Camera-type eye (tissue), 1 donor: Measurements from ENCODE around the gene KNG1. TPM values are rescaled to one million over a fixed set of nuclear protein-coding genes. Genes with fewer than 3 reads are reported as not detected.

Experiments used
- total RNA-seq: library from RNA; depleted of rRNA; stranded (reverse); fragments of >200 nt; gene quantifications from one replicate; pipeline ENCODE4 v1.2.3, GENCODE V29; 2014

KNG1 gene
- not detected for total RNA-seq

GRCh38 chr3:186717039-186717457, at the start of gene KNG1:
KNG1 (plus strand) TSS chr3:186717359; CDS start chr3:186717543, 184 bp downstream.

GRCh38 chr3:186783058-186783730, 66.0 kb downstream of the KNG1 start, which contains the start of gene EIF4A2:
EIF4A2 (plus strand) TSS chr3:186783577; CDS start chr3:186783611, 34 bp downstream.

Other genes starting within 250 kb of the KNG1 start
- 2,965 TPM for gene CRYGS, start 173.0 kb upstream of the KNG1 start, total RNA-seq
- 30.2 TPM for gene TBCCD1, start 150.0 kb upstream of the KNG1 start, total RNA-seq
- 39.0 TPM for gene DNAJB11, start 146.6 kb upstream of the KNG1 start, total RNA-seq
- gene AHSG, start 104.3 kb upstream of the KNG1 start, total RNA-seq: not detected
- gene FETUB, start 77.0 kb upstream of the KNG1 start, total RNA-seq: not detected
- not detected for gene HRG, start 51.3 kb upstream of the KNG1 start, total RNA-seq
- gene EIF4A2, start 66.2 kb downstream of the KNG1 start, total RNA-seq: 901 TPM
- 39.2 TPM for gene RFC4, start 89.1 kb downstream of the KNG1 start, total RNA-seq
- gene ADIPOQ, start 125.4 kb downstream of the KNG1 start, total RNA-seq: 1.4 TPM
- gene ST6GAL1, start 213.2 kb downstream of the KNG1 start, total RNA-seq: 18.1 TPM